Measurements from ENCODE around the gene ARL4C.

Gene ARL4C

GRCh38 chr2:234487356-234487755 lies 9.5 kb downstream of the ARL4C start:
- DNase-seq (ENCODE audit: low spot score): no peak
- no peak overlapping the region for H3K27ac ChIP-seq
- TF ChIP-seq CTCF (IDR thresholded peaks at IDR 0.05): no peak
- H3K4me3 ChIP-seq: no peak overlapping the region

GRCh38 chr2:234483568-234484251 lies 13.2 kb downstream of the ARL4C start:
- no peak overlapping the region for H3K27ac ChIP-seq
- no peak overlapping the region for H3K4me3 ChIP-seq
- no peak for TF ChIP-seq CTCF (IDR thresholded peaks at IDR 0.05)
- no peak for DNase-seq (ENCODE audit: low spot score)

- no peak overlapping the region for H3K27ac ChIP-seq
- no peak for DNase-seq (ENCODE audit: low spot score)
- no peak overlapping the region for H3K4me3 ChIP-seq
- TF ChIP-seq CTCF (IDR thresholded peaks at IDR 0.05): no peak
These were observed 15.6 kb downstream of the ARL4C start for GRCh38 chr2:234481301-234481700.

- DNase-seq (ENCODE audit: low spot score): no peak
- no peak overlapping the region for H3K4me3 ChIP-seq
- TF ChIP-seq CTCF (IDR thresholded peaks at IDR 0.05): no peak
- no peak overlapping the region for H3K27ac ChIP-seq
These were observed 16.5 kb downstream of the ARL4C start for GRCh38 chr2:234480337-234480736.

GRCh38 chr2:234479465-234479864 lies 17.4 kb downstream of the ARL4C start:
- no peak for DNase-seq (ENCODE audit: low spot score)
- H3K27ac ChIP-seq: no peak overlapping the region
- no peak overlapping the region for H3K4me3 ChIP-seq
- TF ChIP-seq CTCF (IDR thresholded peaks at IDR 0.05): no peak

- Histone ChIP-seq H3K27ac (no peak overlapping the region), H3K4me3 (no peak overlapping the region)
- DNase-seq (ENCODE audit: low spot score): no peak
- TF ChIP-seq CTCF (IDR thresholded peaks at IDR 0.05): no peak
These were observed 18.6 kb downstream of the ARL4C start for GRCh38 chr2:234478121-234478858.

- no peak for TF ChIP-seq CTCF (IDR thresholded peaks at IDR 0.05)
- no peak for DNase-seq (ENCODE audit: low spot score)
- Histone ChIP-seq H3K27ac (no peak overlapping the region), H3K4me3 (no peak overlapping the region)
These were observed 20.1 kb downstream of the ARL4C start for GRCh38 chr2:234476766-234477165.

Data from coronary artery (tissue), 2 donors.